ENCODE results near the gene SLC12A8.

- TF ChIP-seq EZH2 (IDR thresholded peaks at IDR 0.05) = no peak
- TF ChIP-seq, protein P1, sequence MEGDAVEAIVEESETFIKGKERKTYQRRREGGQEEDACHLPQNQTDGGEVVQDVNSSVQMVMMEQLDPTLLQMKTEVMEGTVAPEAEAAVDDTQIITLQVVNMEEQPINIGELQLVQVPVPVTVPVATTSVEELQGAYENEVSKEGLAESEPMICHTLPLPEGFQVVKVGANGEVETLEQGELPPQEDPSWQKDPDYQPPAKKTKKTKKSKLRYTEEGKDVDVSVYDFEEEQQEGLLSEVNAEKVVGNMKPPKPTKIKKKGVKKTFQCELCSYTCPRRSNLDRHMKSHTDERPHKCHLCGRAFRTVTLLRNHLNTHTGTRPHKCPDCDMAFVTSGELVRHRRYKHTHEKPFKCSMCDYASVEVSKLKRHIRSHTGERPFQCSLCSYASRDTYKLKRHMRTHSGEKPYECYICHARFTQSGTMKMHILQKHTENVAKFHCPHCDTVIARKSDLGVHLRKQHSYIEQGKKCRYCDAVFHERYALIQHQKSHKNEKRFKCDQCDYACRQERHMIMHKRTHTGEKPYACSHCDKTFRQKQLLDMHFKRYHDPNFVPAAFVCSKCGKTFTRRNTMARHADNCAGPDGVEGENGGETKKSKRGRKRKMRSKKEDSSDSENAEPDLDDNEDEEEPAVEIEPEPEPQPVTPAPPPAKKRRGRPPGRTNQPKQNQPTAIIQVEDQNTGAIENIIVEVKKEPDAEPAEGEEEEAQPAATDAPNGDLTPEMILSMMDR (IDR thresholded peaks at IDR 0.05) = no peak
These were observed 121.9 kb downstream of the SLC12A8 start for GRCh38 chr3:125090649-125091048.
